ENCODE data around the gene SRA1. TPM values are rescaled to one million over a fixed set of nuclear protein-coding genes. Genes with fewer than 3 reads are reported as not detected.

Gene SRA1
- total RNA-seq, 1 donor = 13.2 TPM

- no peak for DNase-seq (ENCODE audit: low read depth in 2 of 3, low spot score in 2 of 3)
These were observed 13.8 kb upstream of the SRA1 start for GRCh38 chr5:140571105-140571504.

GRCh38 chr5:140570488-140570887 is 13.2 kb upstream of the SRA1 start:
- no peak for DNase-seq (ENCODE audit: low read depth in 2 of 3, low spot score in 2 of 3)

DNA sequence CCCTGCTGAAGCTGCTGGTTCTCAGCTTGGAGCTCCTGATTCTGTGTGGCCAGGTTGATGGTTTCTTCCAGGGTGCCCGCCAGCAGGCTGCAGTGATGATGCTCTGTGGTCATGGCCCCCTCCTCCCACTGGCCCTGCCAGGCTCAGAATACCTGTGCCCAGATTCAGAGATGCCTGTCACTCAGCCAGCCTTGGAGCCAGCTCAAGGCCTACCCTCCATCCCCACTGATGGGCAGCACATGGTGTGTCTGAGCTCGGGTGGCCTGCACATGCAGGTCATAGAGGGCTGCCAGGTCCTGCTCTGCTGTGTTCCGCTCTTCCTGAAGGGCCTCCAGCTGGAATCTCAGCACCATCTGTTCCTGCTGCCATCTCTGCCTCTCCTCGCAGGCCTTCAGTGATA is 12.8 kb upstream of the SRA1 start:
- DNase-seq (ENCODE audit: low read depth in 2 of 3, low spot score in 2 of 3) = no peak

GRCh38 chr5:140569197-140569596 is 11.9 kb upstream of the SRA1 start:
- peak in 1 of 3 donors; percentile 57 for DNase-seq (ENCODE audit: low read depth in 2 of 3, low spot score in 2 of 3)

- DNase-seq (ENCODE audit: low read depth in 2 of 3, low spot score in 2 of 3) = no peak
These were observed 11.3 kb upstream of the SRA1 start for GRCh38 chr5:140568443-140569063.

GRCh38 chr5:140567871-140568270 is 10.6 kb upstream of the SRA1 start:
- DNase-seq (ENCODE audit: low read depth in 2 of 3, low spot score in 2 of 3) = no peak

DNA sequence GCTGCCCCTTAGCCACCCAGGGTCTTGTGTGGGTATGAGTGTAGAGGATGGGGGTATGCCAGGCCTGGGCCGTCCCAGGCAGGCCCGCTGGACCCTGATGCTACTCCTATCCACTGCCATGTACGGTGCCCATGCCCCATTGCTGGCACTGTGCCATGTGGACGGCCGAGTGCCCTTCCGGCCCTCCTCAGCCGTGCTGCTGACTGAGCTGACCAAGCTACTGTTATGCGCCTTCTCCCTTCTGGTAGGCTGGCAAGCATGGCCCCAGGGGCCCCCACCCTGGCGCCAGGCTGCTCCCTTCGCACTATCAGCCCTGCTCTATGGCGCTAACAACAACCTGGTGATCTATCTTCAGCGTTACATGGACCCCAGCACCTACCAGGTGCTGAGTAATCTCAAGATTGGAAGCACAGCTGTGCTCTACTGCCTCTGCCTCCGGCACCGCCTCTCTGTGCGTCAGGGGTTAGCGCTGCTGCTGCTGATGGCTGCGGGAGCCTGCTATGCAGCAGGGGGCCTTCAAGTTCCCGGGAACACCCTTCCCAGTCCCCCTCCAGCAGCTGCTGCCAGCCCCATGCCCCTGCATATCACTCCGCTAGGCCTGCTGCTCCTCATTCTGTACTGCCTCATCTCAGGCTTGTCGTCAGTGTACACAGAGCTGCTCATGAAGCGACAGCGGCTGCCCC is 10.0 kb upstream of the SRA1 start:
- DNase-seq (ENCODE audit: low read depth in 2 of 3, low spot score in 2 of 3) = no peak

DNA sequence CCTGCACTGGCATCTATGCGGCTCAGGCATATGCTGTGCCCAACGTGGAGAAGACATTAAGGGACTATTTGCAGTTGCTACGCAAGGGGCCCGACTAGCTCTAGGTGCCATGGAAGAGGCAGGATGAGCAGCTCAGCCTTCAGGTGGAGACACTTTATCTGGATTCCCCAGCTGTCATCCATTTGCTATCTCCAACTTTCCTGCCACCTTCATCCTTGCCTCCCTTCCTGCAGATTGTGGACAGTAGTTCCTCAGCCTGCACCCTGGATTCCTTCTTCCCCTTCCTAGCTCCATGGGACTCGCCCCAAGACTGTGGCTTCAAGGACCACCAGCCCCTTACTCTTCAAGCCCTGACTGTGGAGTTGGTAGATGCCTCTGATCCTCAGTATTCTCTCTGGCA is 9.4 kb upstream of the SRA1 start:
- no peak for DNase-seq (ENCODE audit: low read depth in 2 of 3, low spot score in 2 of 3)

DNA sequence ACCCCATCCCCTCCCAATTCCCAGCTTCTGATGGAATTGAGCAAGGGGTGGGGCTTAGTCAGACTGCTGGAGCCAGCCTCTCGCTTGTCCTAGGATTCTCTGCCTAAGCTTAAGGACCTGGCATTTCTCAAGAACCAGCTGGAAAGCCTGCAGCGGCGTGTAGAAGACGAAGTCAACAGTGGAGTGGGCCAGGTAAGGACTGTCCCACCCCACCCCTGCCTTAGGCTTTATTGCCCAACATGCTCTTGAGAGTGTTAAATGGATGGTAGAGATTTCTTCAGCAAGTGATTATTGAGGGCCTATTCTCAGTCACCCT is 8.5 kb upstream of the SRA1 start:
- DNase-seq (ENCODE audit: low read depth in 2 of 3, low spot score in 2 of 3) = no peak

DNA sequence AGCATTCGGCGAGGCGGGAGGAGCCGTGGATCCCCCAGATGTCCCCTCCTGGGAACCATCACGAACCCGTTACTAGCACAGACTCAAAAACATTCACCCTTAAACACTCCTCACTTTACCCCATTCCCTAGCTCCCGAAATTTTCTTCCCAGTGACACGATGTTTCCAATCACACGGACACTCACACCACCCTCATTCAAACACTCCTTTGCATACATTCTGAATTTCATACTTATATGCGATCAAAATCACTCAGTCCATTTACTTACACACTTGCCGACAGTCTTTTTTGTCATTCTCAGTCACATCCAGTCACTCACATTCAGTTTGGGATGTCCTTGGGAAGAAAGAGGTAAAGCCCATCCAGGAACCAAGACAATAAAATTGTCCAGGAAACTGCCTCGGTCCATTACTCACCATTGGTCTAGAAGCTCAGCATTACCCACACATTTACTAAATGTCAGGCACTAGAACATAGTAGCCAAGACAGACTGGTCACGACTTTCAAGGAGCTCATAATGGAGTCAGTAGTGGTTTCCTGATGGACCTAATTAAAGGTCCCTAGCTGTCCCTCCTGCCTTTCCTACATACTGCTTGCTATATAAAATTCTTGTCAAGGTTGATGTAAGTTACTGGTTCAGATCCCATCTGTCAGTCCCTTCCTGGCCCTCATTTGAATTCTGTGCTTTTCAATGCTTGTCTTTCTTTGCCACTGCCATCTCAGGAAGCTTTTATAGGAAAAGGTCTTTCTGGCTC is 7.9 kb upstream of the SRA1 start:
- no peak for DNase-seq (ENCODE audit: low read depth in 2 of 3, low spot score in 2 of 3)

DNA sequence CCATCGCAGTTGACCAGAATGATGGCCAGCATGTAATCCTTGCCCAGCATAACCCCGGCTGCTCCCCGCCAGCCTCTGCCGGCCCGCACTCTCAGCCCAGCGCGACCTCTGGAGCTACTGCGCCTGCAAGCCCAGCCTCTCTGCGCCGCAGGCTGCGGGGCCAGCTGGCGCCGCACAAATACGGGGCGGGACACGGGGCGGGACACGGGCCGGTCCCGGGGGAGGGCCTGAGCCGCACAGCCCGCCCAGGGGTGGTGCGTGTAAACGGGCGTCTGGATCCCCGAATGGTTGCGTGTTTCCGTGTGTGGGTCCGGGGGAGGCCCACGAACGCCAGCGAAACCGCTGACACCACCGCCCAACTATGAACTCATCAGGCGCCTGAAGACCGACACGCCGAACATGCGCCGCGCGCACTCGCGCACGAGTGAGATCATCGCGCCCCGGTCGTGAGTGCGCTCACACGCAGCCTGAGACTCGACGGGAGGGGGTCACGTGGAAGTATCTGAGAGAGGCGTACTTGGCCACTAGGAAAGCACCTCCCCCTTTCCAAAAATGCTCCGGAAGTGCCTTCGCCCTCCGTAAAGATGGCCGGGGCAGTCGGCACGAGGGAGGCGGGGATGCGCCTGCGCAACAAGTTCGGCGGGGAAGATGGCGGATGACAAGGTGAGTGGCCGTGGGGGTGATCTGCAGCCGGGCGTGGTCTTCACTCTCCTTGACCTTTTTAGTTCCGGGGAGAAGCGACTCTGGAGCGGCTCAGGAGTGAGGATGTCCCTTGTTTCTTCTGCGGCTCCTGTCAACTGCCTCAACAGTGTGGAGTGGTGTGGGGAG is 7.1 kb upstream of the SRA1 start, which contains the start of the genes APBB3 and SLC35A4:
Gene APBB3 (minus strand): TSS at position 403 of the 828 bp plus-strand sequence. CDS start 353 bp downstream, at position 50.
Gene SLC35A4 (plus strand): TSS at position 633 of the 828 bp plus-strand sequence. CDS start 2,342 bp downstream, outside the sequence.
- peak; percentile 97 to 99 (median 99) for DNase-seq (ENCODE audit: low read depth in 2 of 3, low spot score in 2 of 3)

DNA sequence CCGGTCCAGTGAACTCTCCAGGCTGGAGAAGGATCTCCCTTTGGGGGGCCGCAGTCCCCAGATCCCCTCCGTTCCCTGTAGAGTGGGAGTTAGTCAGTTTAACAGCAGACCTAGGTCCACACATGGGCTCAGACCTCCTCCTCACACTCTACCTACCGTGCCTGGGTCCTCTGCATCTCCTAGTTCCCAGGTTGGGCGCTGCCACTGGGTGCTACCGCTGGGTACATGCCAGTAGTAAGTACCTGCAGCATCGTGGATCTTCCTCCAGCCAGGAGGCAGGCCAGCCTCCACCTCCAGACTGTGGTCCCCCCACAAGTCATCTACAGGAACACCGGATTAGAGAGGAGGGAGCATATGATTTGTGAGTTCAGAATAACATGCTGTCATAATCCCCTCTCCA is 6.3 kb upstream of the SRA1 start:
- no peak for DNase-seq (ENCODE audit: low read depth in 2 of 3, low spot score in 2 of 3)

- DNase-seq (ENCODE audit: low read depth in 2 of 3, low spot score in 2 of 3) = no peak
These were observed 4.7 kb upstream of the SRA1 start for GRCh38 chr5:140561753-140562523.

GRCh38 chr5:140560227-140560626 is 3.0 kb upstream of the SRA1 start:
- no peak for DNase-seq (ENCODE audit: low read depth in 2 of 3, low spot score in 2 of 3)

DNA sequence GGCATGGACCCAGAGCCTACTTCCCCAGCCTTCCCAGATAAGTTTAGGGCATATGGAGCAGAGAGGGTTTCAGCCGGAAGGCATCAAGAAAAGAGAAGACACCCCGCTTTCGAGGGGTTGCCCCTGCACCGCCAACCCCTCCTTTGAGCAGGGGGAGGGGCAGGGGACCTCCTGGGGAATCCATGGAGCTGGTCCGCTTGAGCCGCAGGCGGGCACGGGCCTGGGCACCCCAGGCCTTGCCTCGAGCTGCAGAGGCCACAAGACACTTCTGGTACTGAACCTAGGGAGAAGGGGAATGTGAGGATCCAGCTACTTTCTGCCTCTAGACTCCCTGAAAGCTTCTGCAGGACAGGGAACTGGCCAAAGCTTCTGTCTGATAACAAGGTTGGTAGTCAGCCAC is 1.3 kb upstream of the SRA1 start:
- no peak for DNase-seq (ENCODE audit: low read depth in 2 of 3, low spot score in 2 of 3)

DNA sequence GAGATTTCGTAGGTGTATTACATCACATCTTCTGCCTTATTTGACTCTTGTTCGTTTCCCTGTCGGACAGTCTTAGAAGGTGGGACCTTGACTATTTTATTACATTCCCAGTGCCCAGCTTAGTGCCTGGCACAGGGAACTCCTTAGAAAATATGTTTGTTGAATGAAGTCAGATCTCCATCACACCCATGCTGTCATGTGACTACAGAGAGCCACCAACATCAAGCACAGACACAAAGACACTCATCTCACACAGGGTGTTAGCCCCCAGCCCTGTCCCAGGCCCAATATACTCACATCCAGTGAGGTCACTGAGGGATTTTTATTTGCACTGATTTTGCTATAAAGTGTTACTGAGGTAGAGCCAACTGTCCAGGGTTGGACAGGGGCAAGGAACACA is 692 bp upstream of the SRA1 start:
- no peak for DNase-seq (ENCODE audit: low read depth in 2 of 3, low spot score in 2 of 3)

DNA sequence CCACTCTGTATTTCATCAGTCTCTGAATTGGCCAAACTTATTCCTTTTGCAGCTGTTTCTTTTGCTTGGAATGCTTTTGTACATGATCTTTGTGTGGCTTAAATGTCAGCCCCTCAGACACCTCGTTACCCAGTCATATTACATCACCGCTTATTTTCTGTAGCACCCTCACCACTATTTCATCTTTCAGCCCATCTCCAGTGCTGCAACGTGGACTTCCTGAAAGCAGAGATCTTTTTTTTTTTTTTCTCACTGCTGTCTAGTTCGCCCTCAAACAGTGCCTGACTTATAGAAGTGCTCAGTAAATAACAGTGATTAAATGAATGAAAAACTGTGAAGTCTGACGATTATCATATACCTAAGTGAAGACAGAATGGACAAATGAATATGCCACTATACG is 835 bp downstream of the SRA1 start:
- DNase-seq (ENCODE audit: low read depth in 2 of 3, low spot score in 2 of 3) = peak in 1 of 3 donors; percentile 42

- no peak for DNase-seq (ENCODE audit: low read depth in 2 of 3, low spot score in 2 of 3)
These were observed 1.4 kb downstream of the SRA1 start for GRCh38 chr5:140555747-140556312.

GRCh38 chr5:140554454-140554853 is 2.8 kb downstream of the SRA1 start:
- DNase-seq (ENCODE audit: low read depth in 2 of 3, low spot score in 2 of 3) = no peak

GRCh38 chr5:140553657-140554056 is 3.6 kb downstream of the SRA1 start:
- DNase-seq (ENCODE audit: low read depth in 2 of 3, low spot score in 2 of 3) = no peak
